Mammary epithelial cell (primary cell): ENCODE data around the gene GPX4.

ENCODE experiments used
- CTCF ChIP-seq, 2 donors: IDR thresholded peaks in 1 of 2; conservative IDR thresholded peaks in 1 of 2; 2 replicates each; pipeline ENCODE4 v1.5.1; 2011 to 2012; ENCODE audit warnings: inconsistent platforms in 2 of 2, low read length in 2 of 2, mild to moderate bottlenecking in 2 of 2, control low read depth in 1 of 2, low read depth in 1 of 2; ENCODE audit not compliant: insufficient read depth in 1 of 2; ENCODE audit errors: extremely low read depth in 1 of 2
- EZH2 ChIP-seq: IDR thresholded peaks from 2 replicates; pipeline ENCODE4 v1.6.1; 2012; ENCODE audit warnings: low read length, inconsistent platforms, borderline replicate concordance

- TF ChIP-seq CTCF (conservative IDR thresholded peaks at IDR 0.05 in 1 of 2, IDR thresholded peaks at IDR 0.05 in 1 of 2; ENCODE audit: extremely low read depth in 1 of 2, insufficient read depth in 1 of 2, low read depth in 1 of 2, low read length in 2 of 2), result no peak
- no peak for TF ChIP-seq EZH2
These were observed 22.3 kb upstream of the GPX4 start for GRCh38 chr19:1081301-1082164.
